NB4 (cell line): Measurements from ENCODE around the gene L3MBTL4.

Experiments used
- CTCF ChIP-seq: IDR thresholded peaks from one replicate; pipeline ENCODE4 v1.5.1; 2012; ENCODE audit warnings: low read depth, low read length
- POLR2A ChIP-seq: IDR thresholded peaks from 2 replicates; pipeline ENCODE4 v1.6.1; 2011; ENCODE audit warnings: mild to moderate bottlenecking; ENCODE audit not compliant: insufficient read length; ENCODE audit errors: extremely low read depth

DNA sequence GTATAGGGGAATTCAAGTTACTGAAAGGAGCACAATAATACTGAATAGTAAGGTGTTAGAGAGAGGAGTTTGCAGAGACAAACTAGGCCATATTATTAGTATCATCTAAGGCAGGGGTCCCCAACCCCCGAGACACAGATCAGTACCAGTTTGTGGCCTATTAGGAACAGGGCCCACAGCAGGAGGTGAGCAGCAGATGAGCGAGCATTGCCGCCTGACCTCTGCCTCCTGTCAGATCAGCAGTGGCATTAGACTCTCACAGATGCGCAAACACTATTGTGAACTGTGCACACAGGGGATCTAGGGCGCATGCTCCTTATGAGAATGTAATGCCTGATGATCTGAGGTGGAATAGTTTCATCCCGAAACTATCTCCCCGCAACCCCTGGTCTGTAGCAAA, 477.6 kb downstream of the L3MBTL4 start:
- no peak for TF ChIP-seq POLR2A
- no peak for TF ChIP-seq CTCF
